ENCODE measurements around the gene GRK6. TPM values are rescaled to one million over a fixed set of nuclear protein-coding genes. Genes with fewer than 3 reads are reported as not detected.
"Not testable (repeated sequence)": the region's sequence is repeated elsewhere in the genome, so short reads cannot be mapped to it uniquely, and the experiment has no call there.

Gene GRK6
- total RNA-seq, 2 donors from 2014 or later = 34.6 to 43.5 TPM

DNA sequence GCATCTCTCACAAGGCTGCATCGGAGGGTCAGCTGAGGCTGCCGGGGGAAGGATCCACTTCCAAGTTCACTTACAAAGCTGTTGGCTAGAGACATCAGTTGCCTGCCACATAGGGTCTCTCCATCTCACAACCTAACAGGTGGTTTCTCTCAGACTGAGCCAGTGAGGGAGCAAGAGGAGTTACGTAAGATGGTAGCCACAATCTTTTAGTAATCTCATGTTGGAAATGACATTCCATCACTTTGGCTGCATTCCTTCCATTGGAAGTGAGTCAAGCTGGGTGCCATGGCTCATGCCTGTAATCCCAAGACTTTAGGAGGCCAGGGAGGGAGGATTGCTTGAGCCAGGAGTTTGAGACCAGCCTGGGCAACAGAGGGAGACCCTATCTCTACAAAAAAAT lies 7.4 kb upstream of the GRK6 start:
- intact Hi-C loops (cut with DNase I, micrococcal nuclease) = no loop called here
- DNase-seq (no peak), ATAC-seq (no peak)

GRCh38 chr5:177420472-177420871 lies 6.0 kb upstream of the GRK6 start:
- peak; percentile 66 for ATAC-seq
- intact Hi-C loops (cut with DNase I, micrococcal nuclease); DNase-seq: not testable (repeated sequence)

- no peak for ATAC-seq
- no peak for DNase-seq
- intact Hi-C loops (cut with DNase I, micrococcal nuclease) = no loop called here
Observed at GRCh38 chr5:177421062-177421798, 5.2 kb upstream of the GRK6 start.

GRCh38 chr5:177423671-177424070 lies 2.8 kb upstream of the GRK6 start:
- ATAC-seq (no peak), DNase-seq (no peak)
- intact Hi-C loops (cut with DNase I, micrococcal nuclease) = no loop called here

DNA sequence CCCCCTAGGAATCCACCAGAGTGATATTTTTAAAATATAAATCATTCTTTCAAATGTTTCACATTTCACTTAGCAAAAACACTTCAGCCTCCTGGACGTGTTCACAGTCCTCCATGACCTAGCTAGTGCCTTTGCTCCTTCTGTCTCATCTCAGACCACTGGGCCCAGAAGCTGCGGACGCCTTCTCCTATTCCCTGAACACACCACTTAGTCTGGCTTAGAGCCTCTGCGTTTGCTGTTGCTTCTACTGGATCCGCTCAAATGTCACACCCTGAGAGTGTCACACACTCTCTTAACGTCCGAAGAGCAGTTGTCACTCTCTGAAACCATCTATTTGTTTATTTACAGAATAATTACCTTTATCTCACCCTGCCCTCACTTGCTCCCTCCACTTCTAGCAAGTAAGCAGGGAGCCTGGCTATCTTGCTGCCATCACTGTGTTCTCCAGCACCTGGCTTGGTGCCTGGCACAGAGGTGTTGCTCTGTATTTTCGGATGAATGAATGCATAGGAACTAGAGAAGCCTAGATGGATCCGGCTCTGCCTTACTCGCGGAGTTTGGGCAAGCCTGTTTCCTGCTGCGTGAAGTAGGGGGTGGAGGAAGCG lies 1.2 kb upstream of the GRK6 start:
- no peak for DNase-seq
- ATAC-seq = no peak
- intact Hi-C loops (cut with DNase I, micrococcal nuclease) = no loop called here

GRCh38 chr5:177425801-177426565 lies 493 bp upstream of the GRK6 start:
- ATAC-seq (peak; percentile 86), DNase-seq (peak; percentile 100)
- intact Hi-C loops (cut with DNase I, micrococcal nuclease) = no loop called here

- DNase-seq (no peak), ATAC-seq (no peak)
- intact Hi-C loops (cut with DNase I, micrococcal nuclease) = no loop called here
Observed at GRCh38 chr5:177427211-177427822, 841 bp downstream of the GRK6 start.

DNA sequence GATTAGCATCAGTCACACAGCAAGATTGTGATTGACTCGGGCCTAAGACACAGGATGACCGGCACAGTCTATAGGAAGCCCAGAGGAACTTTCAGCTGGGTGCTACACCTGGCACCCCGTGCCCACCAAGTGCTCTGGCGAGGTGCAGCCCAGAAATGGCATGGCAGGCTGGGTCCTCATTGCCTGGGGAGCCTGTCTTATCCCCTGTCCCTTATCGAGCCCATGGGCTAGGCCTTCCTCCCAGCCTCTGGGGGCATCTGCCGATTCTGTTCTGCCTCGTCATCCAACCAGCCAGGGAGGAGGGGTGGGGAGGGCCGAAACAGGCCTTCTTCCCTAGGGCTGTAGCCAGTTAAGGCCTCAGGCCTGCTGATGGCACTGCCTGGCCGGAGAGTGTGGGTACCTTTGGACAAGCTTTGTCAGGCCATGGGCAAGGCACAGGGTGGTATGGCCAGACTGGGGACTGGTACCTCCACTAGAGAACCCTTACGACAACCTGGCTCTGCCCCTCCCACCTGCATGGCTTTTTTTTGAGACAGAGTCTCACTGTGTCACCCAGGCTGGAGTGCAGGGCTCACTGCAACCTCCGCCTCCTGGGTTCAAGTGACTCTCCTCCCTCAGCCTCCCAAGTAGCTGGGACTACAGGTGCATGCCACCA lies 1.6 kb downstream of the GRK6 start:
- DNase-seq (no peak), ATAC-seq (no peak)
- intact Hi-C loops (cut with DNase I, micrococcal nuclease) = no loop called here

DNA sequence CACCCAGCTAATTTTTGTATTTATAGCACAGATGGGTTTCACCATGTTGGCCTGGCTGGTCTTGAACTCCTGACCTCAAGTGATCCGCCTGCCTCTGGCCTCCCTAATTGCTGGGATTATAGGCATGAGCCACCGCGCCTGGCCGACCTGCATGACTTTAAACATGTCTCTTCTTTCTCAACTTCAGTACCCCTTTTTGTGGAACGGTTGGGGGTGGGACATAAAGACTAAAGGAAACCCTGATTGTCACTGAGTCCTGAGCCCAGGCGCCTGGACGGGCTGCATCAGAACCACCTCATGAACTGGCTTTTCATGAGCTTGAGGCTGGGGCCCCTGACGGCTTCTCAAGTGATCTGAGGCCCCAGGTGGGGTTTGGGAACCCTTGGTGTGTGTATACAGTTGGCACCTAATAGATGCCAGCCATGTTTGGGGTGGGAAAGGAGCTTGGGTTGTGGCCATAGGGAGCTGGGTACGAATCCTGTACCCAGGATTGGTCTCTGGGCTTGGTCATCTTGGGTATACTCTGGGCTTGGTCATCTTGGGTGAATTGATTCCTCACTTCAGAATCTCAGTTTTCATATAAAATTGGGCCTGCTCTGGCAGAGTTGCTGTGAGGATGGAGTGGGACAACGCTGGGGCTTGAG lies 2.2 kb downstream of the GRK6 start:
- intact Hi-C loops (cut with DNase I, micrococcal nuclease) = no loop called here
- no peak for DNase-seq
- no peak for ATAC-seq

DNA sequence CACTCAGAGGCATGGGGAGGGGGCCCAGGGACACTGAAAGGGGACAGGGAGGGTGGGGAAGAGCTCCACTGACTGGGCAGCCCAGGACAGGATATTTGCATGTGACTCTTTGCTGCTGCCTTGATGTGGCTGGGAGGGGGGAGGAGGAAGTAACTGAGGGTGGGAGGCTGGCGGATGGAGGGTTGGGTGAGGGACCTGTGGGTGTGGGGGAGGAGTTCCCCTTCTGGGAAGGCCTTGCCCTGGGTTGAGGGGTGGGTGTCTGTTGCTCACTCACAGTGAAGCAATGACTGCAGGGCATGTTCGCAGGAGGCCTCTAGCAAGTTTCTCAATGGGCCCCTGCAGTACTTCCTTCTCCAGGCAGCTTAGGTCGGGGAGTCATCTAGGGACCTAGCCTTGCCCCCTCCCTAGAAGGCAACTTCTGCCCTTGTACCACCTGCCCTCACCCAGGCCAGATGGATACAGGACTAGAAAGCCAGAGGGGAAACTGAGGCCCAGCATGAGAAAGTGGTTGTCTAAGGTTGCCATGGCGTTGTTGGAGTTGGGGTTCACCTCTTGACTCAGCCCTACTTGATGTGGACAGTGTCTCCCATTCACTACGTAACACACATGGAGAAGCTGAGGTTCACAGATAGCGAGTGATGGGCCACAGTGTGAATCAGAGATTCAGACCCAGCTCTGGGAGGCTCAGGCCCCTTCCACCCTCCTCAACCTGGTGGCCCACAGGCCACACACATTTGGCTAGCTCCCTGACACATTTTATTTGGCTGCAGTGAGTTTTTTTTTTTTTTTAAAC lies 3.0 kb downstream of the GRK6 start:
- no peak for ATAC-seq
- intact Hi-C loops (cut with DNase I, micrococcal nuclease) = no loop called here
- DNase-seq = peak; percentile 62 to 83

- DNase-seq (peak in 1 of 2 donors; percentile 66), ATAC-seq (no peak)
- intact Hi-C loops (cut with DNase I, micrococcal nuclease) = no loop called here
Observed at GRCh38 chr5:177430140-177430951, 3.9 kb downstream of the GRK6 start.

- ATAC-seq (no peak), DNase-seq (no peak)
- intact Hi-C loops (cut with DNase I, micrococcal nuclease) = no loop called here
Observed at GRCh38 chr5:177430972-177431316, 4.5 kb downstream of the GRK6 start.

DNA sequence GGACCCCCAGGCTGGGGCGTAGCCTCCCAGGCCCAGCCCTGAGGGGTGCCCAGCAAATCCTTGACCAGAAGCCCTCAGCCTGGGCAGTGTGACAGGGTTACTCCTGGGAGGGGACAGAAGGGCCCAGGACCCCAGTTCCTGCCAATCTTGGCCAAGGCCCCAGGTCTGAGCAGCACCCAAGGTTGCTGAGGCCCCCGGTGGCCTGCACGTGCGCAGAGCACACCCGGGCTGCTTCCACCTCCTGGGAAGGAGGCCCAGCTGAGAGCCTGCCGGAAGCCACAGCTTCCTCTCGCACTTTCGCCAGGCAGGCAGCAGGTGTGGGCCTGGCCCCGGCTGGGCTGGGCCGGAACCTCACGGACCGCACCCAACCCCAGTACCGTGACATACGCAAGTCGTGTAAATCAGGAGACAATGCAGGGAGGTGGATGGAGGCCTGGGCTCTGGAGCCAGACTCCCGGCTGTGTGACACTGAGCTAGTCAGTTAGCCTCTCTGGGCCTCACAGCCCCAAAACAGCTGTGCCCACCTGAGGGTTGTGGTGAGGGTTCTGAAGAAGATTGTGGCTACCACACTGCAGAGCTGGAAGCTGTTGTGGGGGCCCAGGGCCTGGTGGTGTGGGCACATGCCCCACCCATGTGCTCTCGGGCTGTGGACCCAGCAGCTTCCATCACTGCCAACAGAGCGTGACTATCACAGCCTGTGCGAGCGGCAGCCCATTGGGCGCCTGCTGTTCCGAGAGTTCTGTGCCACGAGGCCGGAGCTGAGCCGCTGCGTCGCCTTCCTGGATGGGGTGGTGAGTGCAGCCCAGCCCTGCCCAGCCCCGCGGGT lies 5.1 kb downstream of the GRK6 start:
- intact Hi-C loops (cut with DNase I, micrococcal nuclease) = no loop called here
- peak; percentile 64 to 72 for DNase-seq
- no peak for ATAC-seq

GRCh38 chr5:177432143-177432838 lies 5.8 kb downstream of the GRK6 start:
- ATAC-seq = no peak
- DNase-seq = no peak
- intact Hi-C loops (cut with DNase I, micrococcal nuclease) = no loop called here

- ATAC-seq (no peak), DNase-seq (no peak)
- intact Hi-C loops (cut with DNase I, micrococcal nuclease) = no loop called here
Observed at GRCh38 chr5:177432839-177433657, 6.6 kb downstream of the GRK6 start.
